Activated naive CD4-positive, alpha-beta T cell treated with anti-CD3 and anti-CD28 coated beads, Interleukin-2, amount 50 U/mL, for 24 hours (primary cell): ENCODE results near the gene ZNF22.
A peak's percentile ranks its signal among the peaks of the same experiment; 100 is the strongest.

Source experiments
- H3K27ac Mint-ChIP-seq: one replicate; pipeline ENCODE4 v1.8.0; 2021; ENCODE audit warnings: mild to moderate bottlenecking, mixed read lengths
- H3K27me3 Mint-ChIP-seq: one replicate; pipeline ENCODE4 v1.8.0; 2021; ENCODE audit warnings: mixed read lengths
- H3K36me3 Mint-ChIP-seq: one replicate; pipeline ENCODE4 v1.8.0; 2021; ENCODE audit warnings: mixed read lengths
- H3K4me1 Mint-ChIP-seq: one replicate; pipeline ENCODE4 v1.8.0; 2021; ENCODE audit warnings: mixed read lengths
- H3K4me3 Mint-ChIP-seq: one replicate; pipeline ENCODE4 v1.8.0; 2021; ENCODE audit warnings: mild to moderate bottlenecking, mixed read lengths
- H3K9me3 Mint-ChIP-seq: one replicate; pipeline ENCODE4 v1.8.0; 2021; ENCODE audit warnings: mixed read lengths

Gene ZNF22

DNA sequence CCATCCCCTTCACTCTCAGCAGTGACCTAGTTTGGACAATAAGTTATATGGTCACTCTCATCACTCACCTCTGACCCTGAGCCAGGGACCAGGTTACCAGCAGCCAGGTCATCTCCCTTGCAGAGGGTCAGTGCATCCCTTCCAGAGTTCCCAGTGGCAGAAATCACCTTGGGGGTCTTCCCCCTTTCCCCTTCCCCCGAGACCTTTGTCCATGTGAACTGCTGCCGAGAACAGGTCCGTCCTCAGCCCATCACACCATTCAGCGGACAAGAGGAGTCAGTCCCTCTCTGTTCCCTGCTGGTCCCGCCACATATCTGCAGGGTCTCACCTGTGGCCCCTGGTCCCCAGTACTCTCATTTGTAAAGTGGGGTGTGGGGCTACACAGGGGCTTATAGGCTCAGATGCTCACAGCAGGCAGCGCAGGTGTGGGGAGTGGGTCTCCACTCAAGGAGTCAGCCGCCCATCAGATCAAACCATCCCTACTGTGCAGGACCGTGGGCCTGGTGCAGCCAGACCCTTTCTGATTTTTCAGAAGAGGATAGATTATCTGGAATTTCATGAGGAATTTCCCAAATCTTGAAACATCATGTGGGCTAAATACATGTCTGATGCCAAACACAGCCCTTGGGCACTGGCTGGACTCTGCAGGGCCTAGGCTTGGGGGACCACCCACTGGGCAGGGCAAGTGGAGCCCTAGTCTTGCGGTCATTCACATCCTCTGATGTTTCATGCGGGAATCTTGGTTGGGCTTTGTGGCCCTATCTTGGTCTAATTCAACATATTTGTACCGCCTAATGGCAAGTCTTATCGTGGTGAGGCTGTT lies 28.6 kb upstream of the ZNF22 start:
- Mint-ChIP-seq H3K27me3 (no peaks in the 10 kb centered on the region), H3K9me3 (no peaks in the 10 kb centered on the region), H3K27ac (no peak overlapping the region), H3K36me3 (no peaks in the 10 kb centered on the region), H3K4me1 (peaks cover 20% of the 10 kb centered on the region), H3K4me3 (no peak overlapping the region)

GRCh38 chr10:44972874-44973306 lies 27.8 kb upstream of the ZNF22 start:
- H3K9me3 Mint-ChIP-seq, result no peaks in the 10 kb centered on the region
- H3K27me3 Mint-ChIP-seq, result no peaks in the 10 kb centered on the region
- H3K4me3 Mint-ChIP-seq, result no peak overlapping the region
- H3K4me1 Mint-ChIP-seq, result peaks cover 14% of the 10 kb centered on the region
- H3K27ac Mint-ChIP-seq, result no peak overlapping the region
- no peaks in the 10 kb centered on the region for H3K36me3 Mint-ChIP-seq

DNA sequence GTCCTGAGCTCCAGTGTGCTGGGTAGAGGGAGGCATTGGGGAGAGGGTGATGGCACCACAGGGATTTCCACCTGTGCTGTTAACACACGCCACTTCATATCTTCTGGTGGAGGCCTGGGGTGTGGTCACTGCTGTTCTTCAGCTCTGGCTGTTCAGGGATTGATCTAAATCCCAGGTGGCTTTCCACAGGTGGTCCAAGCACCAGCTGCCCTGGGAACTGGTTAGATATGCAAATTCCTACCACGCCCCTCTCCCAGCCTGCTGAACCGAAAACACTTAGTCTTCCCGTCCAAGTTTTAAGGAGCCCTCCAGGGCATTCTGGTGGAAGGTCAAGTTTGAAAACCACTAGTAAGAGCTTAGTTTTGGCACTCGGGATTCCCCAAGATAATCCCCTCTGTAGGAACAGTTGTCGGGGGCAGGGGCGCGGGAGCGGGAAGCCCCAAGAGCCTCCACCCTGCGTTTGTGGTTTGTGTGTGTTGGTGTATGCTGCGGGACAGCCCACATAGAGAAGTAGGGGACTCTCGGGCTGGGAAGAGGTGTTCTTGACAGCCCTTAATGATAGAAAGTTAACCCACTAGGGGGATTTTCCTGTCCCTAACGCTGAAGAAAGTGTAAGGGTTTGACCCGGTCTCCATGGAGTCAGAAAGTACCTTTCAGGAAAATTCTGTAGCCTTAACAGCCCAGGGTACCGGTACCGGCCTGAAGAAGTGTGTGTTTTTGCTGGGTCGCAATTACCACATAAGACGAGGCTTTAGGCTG lies 27.2 kb upstream of the ZNF22 start:
- H3K9me3 Mint-ChIP-seq, result no peaks in the 10 kb centered on the region
- H3K27me3 Mint-ChIP-seq, result no peaks in the 10 kb centered on the region
- peaks cover 7% of the 10 kb centered on the region for H3K4me1 Mint-ChIP-seq
- H3K27ac Mint-ChIP-seq, result no peak overlapping the region
- H3K36me3 Mint-ChIP-seq, result no peaks in the 10 kb centered on the region
- H3K4me3 Mint-ChIP-seq, result no peak overlapping the region

DNA sequence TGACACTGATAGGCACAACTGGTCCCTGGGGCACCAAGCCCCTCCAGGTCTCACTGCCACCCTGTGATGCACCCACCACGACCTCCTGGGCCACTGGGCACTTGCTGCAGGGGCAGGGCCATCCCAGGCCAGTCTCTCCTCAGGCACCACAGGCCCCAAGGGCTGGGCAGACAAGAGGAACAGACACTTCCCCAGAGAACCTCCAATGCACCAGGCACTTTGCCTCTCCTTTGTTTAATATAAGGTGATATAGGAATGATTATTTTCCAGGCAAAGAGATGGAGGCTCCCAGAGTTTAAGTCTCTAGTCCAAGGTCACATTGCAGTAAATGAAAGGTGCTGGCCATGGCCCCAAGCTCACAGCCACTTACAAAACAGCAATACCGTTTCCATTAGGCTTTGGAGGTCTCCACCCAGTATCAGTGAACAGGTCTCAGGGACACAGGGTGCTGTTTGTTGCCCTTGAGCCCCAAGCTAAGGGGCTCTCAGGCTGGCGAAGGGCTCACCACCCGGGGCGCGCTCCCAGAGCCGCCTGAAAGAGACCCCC lies 26.6 kb upstream of the ZNF22 start:
- H3K4me3 Mint-ChIP-seq, result peak overlapping the region; percentile 76
- peaks cover under 1% of the 10 kb centered on the region for H3K4me1 Mint-ChIP-seq
- no peak overlapping the region for H3K27ac Mint-ChIP-seq
- no peaks in the 10 kb centered on the region for H3K9me3 Mint-ChIP-seq
- no peaks in the 10 kb centered on the region for H3K36me3 Mint-ChIP-seq
- no peaks in the 10 kb centered on the region for H3K27me3 Mint-ChIP-seq

- peak overlapping the region; percentile 76 for H3K4me3 Mint-ChIP-seq
- H3K36me3 Mint-ChIP-seq, result no peaks in the 10 kb centered on the region
- no peaks in the 10 kb centered on the region for H3K9me3 Mint-ChIP-seq
- H3K4me1 Mint-ChIP-seq, result no peaks in the 10 kb centered on the region
- H3K27ac Mint-ChIP-seq, result no peak overlapping the region
- no peaks in the 10 kb centered on the region for H3K27me3 Mint-ChIP-seq
Observed at GRCh38 chr10:44974628-44975430, 25.9 kb upstream of the ZNF22 start.

DNA sequence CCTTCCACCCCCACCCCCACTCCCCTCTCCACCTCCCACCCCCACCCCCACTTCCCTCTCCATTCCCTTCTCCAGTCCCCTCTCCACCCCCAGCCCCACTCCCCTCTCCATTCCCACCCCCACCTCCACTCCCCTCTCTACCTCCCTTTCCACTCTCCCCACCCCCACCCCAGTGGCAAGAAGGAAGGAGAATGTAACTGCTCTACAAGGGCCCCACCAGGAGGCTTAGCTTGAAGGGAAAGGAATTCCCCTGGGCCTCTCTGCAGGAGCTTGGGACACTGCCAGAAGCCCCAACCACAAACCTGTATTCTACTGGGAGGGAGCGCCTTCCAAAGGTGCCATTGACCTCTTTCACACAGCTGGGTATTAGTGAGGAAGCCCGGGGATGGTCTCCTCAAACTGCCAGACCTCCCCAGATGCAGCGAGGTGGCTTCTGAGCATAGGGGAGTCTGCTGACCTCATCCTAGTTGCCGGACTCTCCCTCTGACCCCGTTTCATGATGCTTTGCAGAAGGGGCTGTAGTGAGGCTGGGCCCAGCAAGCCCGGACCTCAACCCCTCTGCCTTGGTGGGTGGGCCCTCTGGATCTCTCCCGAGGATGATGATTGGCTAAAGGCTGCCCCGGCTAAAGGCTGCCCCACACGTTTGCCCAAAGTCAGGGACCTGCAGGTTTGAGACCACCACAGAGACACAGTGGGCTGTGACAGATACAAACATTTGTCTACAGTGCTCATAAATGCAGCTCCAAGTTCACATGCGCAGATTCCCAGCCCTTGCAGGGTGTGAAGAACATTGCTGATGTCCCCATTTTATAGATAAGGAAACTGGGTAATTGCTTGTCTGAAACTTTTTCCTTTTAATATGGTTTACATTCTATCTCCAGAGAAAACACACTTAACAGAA lies 25.0 kb upstream of the ZNF22 start:
- Mint-ChIP-seq H3K27me3 (no peaks in the 10 kb centered on the region), H3K27ac (no peak overlapping the region), H3K9me3 (no peaks in the 10 kb centered on the region), H3K36me3 (no peaks in the 10 kb centered on the region), H3K4me1 (no peaks in the 10 kb centered on the region), H3K4me3 (no peak overlapping the region)

GRCh38 chr10:44976352-44977198 lies 24.1 kb upstream of the ZNF22 start:
- no peaks in the 10 kb centered on the region for H3K9me3 Mint-ChIP-seq
- H3K4me1 Mint-ChIP-seq, result no peaks in the 10 kb centered on the region
- H3K36me3 Mint-ChIP-seq, result no peaks in the 10 kb centered on the region
- H3K4me3 Mint-ChIP-seq, result peak overlapping the region; percentile 15
- H3K27ac Mint-ChIP-seq, result peak overlapping the region; percentile 62
- H3K27me3 Mint-ChIP-seq, result no peaks in the 10 kb centered on the region

GRCh38 chr10:44977287-44978212 lies 23.2 kb upstream of the ZNF22 start:
- H3K36me3 Mint-ChIP-seq, result no peaks in the 10 kb centered on the region
- no peaks in the 10 kb centered on the region for H3K27me3 Mint-ChIP-seq
- H3K4me1 Mint-ChIP-seq, result no peaks in the 10 kb centered on the region
- H3K27ac Mint-ChIP-seq, result peak overlapping the region; percentile 62
- H3K9me3 Mint-ChIP-seq, result no peaks in the 10 kb centered on the region
- peak overlapping the region; percentile 15 for H3K4me3 Mint-ChIP-seq

GRCh38 chr10:44978213-44978569 lies 22.5 kb upstream of the ZNF22 start:
- H3K27ac Mint-ChIP-seq, result no peak overlapping the region
- H3K36me3 Mint-ChIP-seq, result no peaks in the 10 kb centered on the region
- H3K9me3 Mint-ChIP-seq, result no peaks in the 10 kb centered on the region
- no peak overlapping the region for H3K4me3 Mint-ChIP-seq
- no peaks in the 10 kb centered on the region for H3K4me1 Mint-ChIP-seq
- no peaks in the 10 kb centered on the region for H3K27me3 Mint-ChIP-seq

DNA sequence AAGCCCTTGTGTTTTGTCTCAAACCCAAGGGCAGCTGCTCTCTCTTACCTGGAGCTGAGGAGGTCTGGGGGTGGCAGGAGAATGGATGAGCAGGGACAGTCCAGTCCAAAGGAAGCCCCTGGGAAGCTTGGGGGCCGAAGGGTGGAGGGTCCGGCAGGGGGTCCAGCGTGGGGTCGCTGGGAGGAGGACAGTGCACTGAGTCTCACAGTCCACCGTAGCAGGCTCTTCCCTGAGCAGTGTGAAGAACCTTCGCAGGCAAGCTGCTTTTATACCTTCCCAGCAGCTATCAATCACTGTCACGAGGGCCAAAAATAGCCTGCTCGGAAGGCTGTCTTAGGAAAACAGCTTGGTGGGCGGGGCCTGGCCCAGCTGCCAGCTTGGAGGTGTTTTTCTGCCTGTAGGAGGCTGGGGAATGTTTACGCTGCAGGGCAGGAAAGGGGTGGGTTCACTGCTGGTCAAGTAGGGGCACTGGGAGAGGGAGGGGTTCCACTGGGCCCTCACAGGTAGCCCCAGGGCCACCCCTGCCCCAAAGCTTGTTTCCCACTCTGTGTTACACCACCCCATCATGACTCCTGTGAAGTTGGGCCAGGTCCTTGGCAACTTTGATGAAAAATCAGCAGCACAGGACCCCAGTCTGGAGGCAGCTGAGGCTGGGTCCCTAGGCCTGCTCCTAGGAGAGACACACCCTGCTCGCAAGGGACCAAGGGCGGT lies 22.0 kb upstream of the ZNF22 start, which contains the start of gene DEPP1:
TSS of gene DEPP1 (minus strand) at position 240 of the 711 bp plus-strand sequence. CDS start 779 bp downstream, outside the sequence.
- no peaks in the 10 kb centered on the region for H3K4me1 Mint-ChIP-seq
- no peaks in the 10 kb centered on the region for H3K27me3 Mint-ChIP-seq
- peak within 1 kb of the TSS; percentile 11 for H3K4me3 Mint-ChIP-seq
- H3K27ac Mint-ChIP-seq, result no peak within 1 kb of the TSS
- no peaks in the 10 kb centered on the region for H3K9me3 Mint-ChIP-seq
- no peaks in the 10 kb centered on the region for H3K36me3 Mint-ChIP-seq

DNA sequence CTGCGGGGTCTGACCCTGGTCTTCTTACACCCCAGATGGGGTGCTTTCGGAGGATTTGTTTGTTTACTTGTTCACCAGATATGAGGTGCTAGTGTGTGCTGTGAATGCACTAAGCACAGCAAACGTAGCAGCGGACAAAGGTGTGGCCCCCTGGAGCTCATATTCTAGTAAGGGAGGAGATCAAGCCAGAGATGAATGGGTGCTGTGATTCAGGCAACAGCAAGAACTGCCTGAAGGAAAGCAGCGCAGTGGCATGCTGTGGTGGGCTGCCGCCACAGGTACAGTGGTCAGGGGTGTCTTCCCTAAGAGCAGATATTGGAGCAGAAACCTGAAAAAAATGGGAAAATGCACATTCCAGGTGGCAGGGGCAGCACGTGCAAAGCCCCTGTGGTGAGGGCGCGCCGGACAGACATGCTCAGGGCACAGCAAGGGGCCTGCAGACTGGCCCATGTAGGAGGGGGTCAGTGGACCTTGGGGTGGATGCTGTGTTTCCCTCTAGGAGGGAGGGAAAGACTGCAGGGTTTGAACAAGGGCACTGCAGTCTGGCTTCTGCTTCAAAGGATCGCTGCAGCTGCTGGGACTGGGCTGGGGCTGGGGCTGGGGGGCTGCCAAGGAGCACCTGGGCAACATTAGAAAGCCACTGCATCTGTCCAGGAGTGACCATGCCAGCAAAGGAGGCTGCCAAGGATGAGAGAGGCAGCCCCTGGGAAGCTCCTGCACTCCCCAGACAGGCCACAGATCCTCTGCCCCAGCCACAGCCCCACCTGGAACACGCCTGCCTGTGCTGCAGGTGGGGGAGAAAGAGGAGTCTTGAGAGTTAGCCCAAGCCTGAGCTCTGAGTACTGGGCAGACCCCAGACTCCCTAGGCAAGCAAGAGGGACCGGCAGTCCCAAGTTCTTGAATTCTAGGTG lies 21.2 kb upstream of the ZNF22 start:
- no peaks in the 10 kb centered on the region for H3K36me3 Mint-ChIP-seq
- no peak overlapping the region for H3K4me3 Mint-ChIP-seq
- no peaks in the 10 kb centered on the region for H3K27me3 Mint-ChIP-seq
- H3K4me1 Mint-ChIP-seq, result no peaks in the 10 kb centered on the region
- H3K27ac Mint-ChIP-seq, result no peak overlapping the region
- H3K9me3 Mint-ChIP-seq, result no peaks in the 10 kb centered on the region
